ENCODE data around the gene IL33.

IL33 gene

GRCh38 chr9:6218099-6218502 is 2.5 kb downstream of the IL33 start:
- peak; percentile 6 for DNase-seq

- DNase-seq = no peak
These were observed 3.4 kb downstream of the IL33 start for GRCh38 chr9:6219040-6219439.

- DNase-seq = no peak
These were observed 4.4 kb downstream of the IL33 start for GRCh38 chr9:6219981-6220380.

GRCh38 chr9:6224393-6225154 is 9.0 kb downstream of the IL33 start:
- DNase-seq = no peak

- no peak for DNase-seq
These were observed 11.1 kb downstream of the IL33 start for GRCh38 chr9:6226696-6227095.

- DNase-seq = no peak
These were observed 13.6 kb downstream of the IL33 start for GRCh38 chr9:6229186-6229585.

- DNase-seq = no peak
These were observed 14.0 kb downstream of the IL33 start for GRCh38 chr9:6229619-6230018.

- DNase-seq = peak; percentile 13
These were observed 14.6 kb downstream of the IL33 start for GRCh38 chr9:6230037-6230780.

GRCh38 chr9:6232336-6232945 is 16.8 kb downstream of the IL33 start:
- DNase-seq = no peak

GRCh38 chr9:6234014-6234413 is 18.4 kb downstream of the IL33 start:
- DNase-seq = no peak

- no peak for DNase-seq
These were observed 21.7 kb downstream of the IL33 start for GRCh38 chr9:6237267-6237666.

- peak; percentile 10 for DNase-seq
These were observed 23.4 kb downstream of the IL33 start for GRCh38 chr9:6239048-6239461.

- no peak for DNase-seq
These were observed 24.1 kb downstream of the IL33 start for GRCh38 chr9:6239694-6240093.

- DNase-seq = peak; percentile 25
These were observed 28.1 kb downstream of the IL33 start for GRCh38 chr9:6243746-6244145.

- DNase-seq = no peak
These were observed 31.7 kb downstream of the IL33 start for GRCh38 chr9:6247266-6247665.

- DNase-seq = no peak
These were observed 53.3 kb downstream of the IL33 start for GRCh38 chr9:6268826-6269397.

GRCh38 chr9:6270896-6271295 is 55.3 kb downstream of the IL33 start:
- no peak for DNase-seq

- DNase-seq = no peak
These were observed 56.1 kb downstream of the IL33 start for GRCh38 chr9:6271508-6272228.

- no peak for DNase-seq
These were observed 56.6 kb downstream of the IL33 start for GRCh38 chr9:6272229-6272598.

GRCh38 chr9:6277417-6277816 is 61.8 kb downstream of the IL33 start:
- DNase-seq = no peak

GRCh38 chr9:6301858-6302257 is 86.3 kb downstream of the IL33 start:
- DNase-seq = no peak

GRCh38 chr9:6302417-6302816 is 86.8 kb downstream of the IL33 start:
- no peak for DNase-seq

- DNase-seq = no peak
These were observed 88.6 kb downstream of the IL33 start for GRCh38 chr9:6304232-6304631.
